MM.1S (cell line): ENCODE results near the gene IPO7.
A peak's percentile ranks its signal among the peaks of the same experiment; 100 is the strongest.

Experiments
- DNase-seq: peaks from one replicate; pipeline ENCODE4 v3.0.0-alpha.2; 2015
- H2AFZ ChIP-seq: fragments of 300-600 bp; sonication (generic); 2 replicates; pipeline ENCODE4 v1.6.0; 2016; ENCODE audit warnings: antibody characterized with exemption, low read length
- H3F3A ChIP-seq: fragments of 300-600 bp; sonication (generic); 2 replicates; pipeline ENCODE4 v1.6.1; 2016; ENCODE audit warnings: mild to moderate bottlenecking, antibody characterized with exemption, low read length, moderate library complexity, mixed read lengths; ENCODE audit not compliant: insufficient read depth
- H3K27ac ChIP-seq: fragments of 300-600 bp; sonication (generic); 2 replicates; pipeline ENCODE4 v1.5.1; 2016; ENCODE audit warnings: mild to moderate bottlenecking, low read length
- H3K27me3 ChIP-seq: fragments of 300-600 bp; sonication (generic); replicated peaks from 2 replicates; pipeline ENCODE4 v1.6.0; 2016; ENCODE audit warnings: low read length; ENCODE audit not compliant: insufficient read depth
- H3K36me3 ChIP-seq: fragments of 300-600 bp; sonication (generic); replicated peaks from 2 replicates; pipeline ENCODE4 v1.6.1; 2016; ENCODE audit warnings: mild to moderate bottlenecking, low read length, mixed read lengths; ENCODE audit not compliant: insufficient read depth
- H3K4me1 ChIP-seq: fragments of 300-600 bp; sonication (generic); 2 replicates; pipeline ENCODE4 v1.6.1; 2016; ENCODE audit warnings: low read length, mixed read lengths
- H3K4me2 ChIP-seq: fragments of 300-600 bp; sonication (generic); 2 replicates; pipeline ENCODE4 v1.6.0; 2016; ENCODE audit warnings: low read depth, low read length
- H3K4me3 ChIP-seq: fragments of 300-600 bp; sonication (generic); 2 replicates; pipeline ENCODE4 v1.5.1; 2016; ENCODE audit warnings: low read length, mixed read lengths
- H3K79me2 ChIP-seq: fragments of 300-600 bp; sonication (generic); 2 replicates; pipeline ENCODE4 v1.6.1; 2016; ENCODE audit warnings: mixed run types, low read length, mixed read lengths
- H3K9ac ChIP-seq: fragments of 300-600 bp; sonication (generic); 2 replicates; pipeline ENCODE4 v1.6.1; 2016; ENCODE audit warnings: low read length, mixed read lengths
- H3K9me2 ChIP-seq: fragments of 300-600 bp; sonication (generic); replicated peaks from 2 replicates; pipeline ENCODE4 v1.6.1; 2016; ENCODE audit warnings: mild to moderate bottlenecking, low read length, mixed read lengths; ENCODE audit not compliant: insufficient read depth
- H3K9me3 ChIP-seq: fragments of 300-600 bp; sonication (generic); replicated peaks from 2 replicates; pipeline ENCODE4 v1.6.1; 2016; ENCODE audit warnings: mild to moderate bottlenecking, low read length, mixed read lengths; ENCODE audit not compliant: insufficient read depth
- H4K20me1 ChIP-seq: fragments of 300-600 bp; sonication (generic); 2 replicates; pipeline ENCODE4 v1.6.1; 2016; ENCODE audit warnings: mild to moderate bottlenecking, low read length, moderate library complexity, mixed read lengths; ENCODE audit not compliant: insufficient read depth
- EZH2 ChIP-seq: fragments of 300-600 bp; sonication (generic); optimal IDR thresholded peaks from 2 replicates; pipeline ENCODE3; 2017; ENCODE audit warnings: low read depth, mild to moderate bottlenecking, antibody characterized with exemption, low read length, mixed read lengths
- EZH2phosphoT487 ChIP-seq: fragments of 300-600 bp; sonication (generic); IDR thresholded peaks from 2 replicates; pipeline ENCODE4 v1.6.1; 2018; ENCODE audit warnings: antibody characterized with exemption, low read length
- TF ChIP-seq, protein P1 (sequence below): fragments of 300-600 bp; sonication (generic); IDR thresholded peaks from 2 replicates; pipeline ENCODE4 v1.5.1; 2016; ENCODE audit warnings: antibody characterized with exemption, low read length, mixed read lengths

The IPO7 gene

GRCh38 chr11:9385327-9385899, 961 bp downstream of the IPO7 start:
- Histone ChIP-seq H3K4me3 (peak overlapping the region; percentile 93), H3K79me2 (peaks cover 60% of the 10 kb centered on the region), H3K27me3 (no peaks in the 10 kb centered on the region), H3K27ac (peak overlapping the region; percentile 78; the same call in 1 of the 2 replicates), H3K9me3 (no peaks in the 10 kb centered on the region), H3K36me3 (peaks cover 7% of the 10 kb centered on the region; the same call in 1 of the 2 replicates), H3K9me2 (no peaks in the 10 kb centered on the region), H4K20me1 (peaks cover 42% of the 10 kb centered on the region), H3K4me2 (peak overlapping the region; percentile 74), H3K9ac (peak overlapping the region; percentile 96), H3K4me1 (0 out of 2 replicates have a peak, but pooled peaks cover 9% of the 10 kb centered on the region), H2AFZ (no peak overlapping the region), H3F3A (no peaks in the 10 kb centered on the region)
- TF ChIP-seq EZH2 (no peak), EZH2phosphoT487 (no peak)
- TF ChIP-seq, protein P1, sequence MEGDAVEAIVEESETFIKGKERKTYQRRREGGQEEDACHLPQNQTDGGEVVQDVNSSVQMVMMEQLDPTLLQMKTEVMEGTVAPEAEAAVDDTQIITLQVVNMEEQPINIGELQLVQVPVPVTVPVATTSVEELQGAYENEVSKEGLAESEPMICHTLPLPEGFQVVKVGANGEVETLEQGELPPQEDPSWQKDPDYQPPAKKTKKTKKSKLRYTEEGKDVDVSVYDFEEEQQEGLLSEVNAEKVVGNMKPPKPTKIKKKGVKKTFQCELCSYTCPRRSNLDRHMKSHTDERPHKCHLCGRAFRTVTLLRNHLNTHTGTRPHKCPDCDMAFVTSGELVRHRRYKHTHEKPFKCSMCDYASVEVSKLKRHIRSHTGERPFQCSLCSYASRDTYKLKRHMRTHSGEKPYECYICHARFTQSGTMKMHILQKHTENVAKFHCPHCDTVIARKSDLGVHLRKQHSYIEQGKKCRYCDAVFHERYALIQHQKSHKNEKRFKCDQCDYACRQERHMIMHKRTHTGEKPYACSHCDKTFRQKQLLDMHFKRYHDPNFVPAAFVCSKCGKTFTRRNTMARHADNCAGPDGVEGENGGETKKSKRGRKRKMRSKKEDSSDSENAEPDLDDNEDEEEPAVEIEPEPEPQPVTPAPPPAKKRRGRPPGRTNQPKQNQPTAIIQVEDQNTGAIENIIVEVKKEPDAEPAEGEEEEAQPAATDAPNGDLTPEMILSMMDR = no peak
- DNase-seq = peak; percentile 17

DNA sequence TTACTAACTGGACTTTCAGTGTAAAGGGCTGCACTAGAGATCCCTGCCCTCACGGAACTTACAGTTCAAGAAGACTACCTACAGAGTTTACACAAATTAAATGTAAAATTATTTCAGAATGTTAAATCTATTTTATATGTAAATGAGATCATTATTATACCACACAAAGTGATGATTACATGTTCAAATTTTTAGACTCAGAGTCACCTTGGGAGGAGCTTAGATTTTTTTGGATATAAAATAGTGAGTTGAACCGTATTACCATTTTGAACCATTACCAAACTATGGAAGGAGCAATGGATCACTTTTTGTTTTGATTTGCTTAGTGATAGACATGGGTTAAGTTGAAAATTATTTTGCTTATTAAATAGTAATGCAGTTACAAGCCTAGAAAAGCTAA, 1.6 kb downstream of the IPO7 start:
- Histone ChIP-seq H3K9me2 (no peaks in the 10 kb centered on the region), H3K36me3 (peaks cover 7% of the 10 kb centered on the region; the same call in 1 of the 2 replicates), H4K20me1 (peaks cover 44% of the 10 kb centered on the region), H3K4me1 (0 out of 2 replicates have a peak, but pooled peaks cover 9% of the 10 kb centered on the region), H3K9me3 (no peaks in the 10 kb centered on the region), H3K27me3 (no peaks in the 10 kb centered on the region), H3K9ac (peak overlapping the region; percentile 96; the same call in 1 of the 2 replicates), H3F3A (no peaks in the 10 kb centered on the region), H3K27ac (no peak overlapping the region), H3K4me3 (peak overlapping the region; percentile 93), H2AFZ (no peak overlapping the region), H3K4me2 (peak overlapping the region; percentile 74), H3K79me2 (peaks cover 67% of the 10 kb centered on the region)
- no peak for TF ChIP-seq EZH2phosphoT487
- no peak for TF ChIP-seq EZH2
- TF ChIP-seq, protein P1 = no peak
- no peak for DNase-seq

GRCh38 chr11:9386901-9387300, 2.4 kb downstream of the IPO7 start:
- Histone ChIP-seq H3K36me3 (peaks cover 7% of the 10 kb centered on the region; the same call in 1 of the 2 replicates), H3K9me2 (no peaks in the 10 kb centered on the region), H3F3A (no peaks in the 10 kb centered on the region), H2AFZ (no peak overlapping the region), H3K9me3 (no peaks in the 10 kb centered on the region), H4K20me1 (peaks cover 46% of the 10 kb centered on the region), H3K79me2 (peaks cover 75% of the 10 kb centered on the region), H3K4me3 (no peak overlapping the region), H3K9ac (no peak overlapping the region), H3K4me1 (0 out of 2 replicates have a peak, but pooled peaks cover 11% of the 10 kb centered on the region), H3K27ac (no peak overlapping the region), H3K27me3 (no peaks in the 10 kb centered on the region), H3K4me2 (no peak overlapping the region)
- no peak for DNase-seq
- TF ChIP-seq EZH2phosphoT487 (no peak), EZH2 (no peak)
- TF ChIP-seq, protein P1 = no peak
